ENCODE data around the gene COL20A1.

COL20A1 gene

GRCh38 chr20:63278661-63279060 lies 14.3 kb upstream of the COL20A1 start:
- no peak for DNase-seq

- DNase-seq = no peak
Observed at GRCh38 chr20:63279931-63280330, 13.1 kb upstream of the COL20A1 start.

GRCh38 chr20:63280371-63280770 lies 12.6 kb upstream of the COL20A1 start:
- DNase-seq = no peak

DNA sequence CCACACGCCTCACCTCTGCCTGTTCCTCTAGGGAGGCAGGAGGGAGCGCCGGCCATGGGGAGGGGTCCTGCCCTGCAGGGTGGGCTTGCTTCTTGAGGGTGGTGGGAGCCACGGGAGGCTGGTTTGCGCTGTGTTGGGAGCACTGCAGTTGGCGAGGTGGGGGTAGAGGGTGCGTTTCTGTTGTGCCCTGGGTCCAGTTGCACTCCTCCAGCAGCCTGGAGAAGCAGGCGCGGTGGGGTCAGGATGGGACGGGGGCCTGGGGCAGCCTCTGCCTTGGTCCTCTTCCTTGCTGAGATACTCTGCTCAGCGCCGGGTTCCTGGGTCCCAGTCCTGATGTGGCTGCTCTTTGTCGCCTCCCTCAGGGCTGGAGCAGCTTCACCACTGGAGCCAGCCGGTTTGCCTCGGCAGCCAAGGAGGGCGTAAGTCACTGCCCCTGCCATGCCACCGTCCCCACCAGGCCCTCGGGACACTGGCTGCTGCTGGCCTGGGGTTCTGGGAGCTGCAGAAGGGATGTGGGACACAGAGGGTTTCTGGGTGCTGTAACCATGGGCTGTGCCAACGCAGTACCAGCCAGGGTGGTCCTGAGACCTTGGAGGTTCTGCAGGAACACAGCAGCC lies 11.9 kb upstream of the COL20A1 start:
- DNase-seq = no peak

DNA sequence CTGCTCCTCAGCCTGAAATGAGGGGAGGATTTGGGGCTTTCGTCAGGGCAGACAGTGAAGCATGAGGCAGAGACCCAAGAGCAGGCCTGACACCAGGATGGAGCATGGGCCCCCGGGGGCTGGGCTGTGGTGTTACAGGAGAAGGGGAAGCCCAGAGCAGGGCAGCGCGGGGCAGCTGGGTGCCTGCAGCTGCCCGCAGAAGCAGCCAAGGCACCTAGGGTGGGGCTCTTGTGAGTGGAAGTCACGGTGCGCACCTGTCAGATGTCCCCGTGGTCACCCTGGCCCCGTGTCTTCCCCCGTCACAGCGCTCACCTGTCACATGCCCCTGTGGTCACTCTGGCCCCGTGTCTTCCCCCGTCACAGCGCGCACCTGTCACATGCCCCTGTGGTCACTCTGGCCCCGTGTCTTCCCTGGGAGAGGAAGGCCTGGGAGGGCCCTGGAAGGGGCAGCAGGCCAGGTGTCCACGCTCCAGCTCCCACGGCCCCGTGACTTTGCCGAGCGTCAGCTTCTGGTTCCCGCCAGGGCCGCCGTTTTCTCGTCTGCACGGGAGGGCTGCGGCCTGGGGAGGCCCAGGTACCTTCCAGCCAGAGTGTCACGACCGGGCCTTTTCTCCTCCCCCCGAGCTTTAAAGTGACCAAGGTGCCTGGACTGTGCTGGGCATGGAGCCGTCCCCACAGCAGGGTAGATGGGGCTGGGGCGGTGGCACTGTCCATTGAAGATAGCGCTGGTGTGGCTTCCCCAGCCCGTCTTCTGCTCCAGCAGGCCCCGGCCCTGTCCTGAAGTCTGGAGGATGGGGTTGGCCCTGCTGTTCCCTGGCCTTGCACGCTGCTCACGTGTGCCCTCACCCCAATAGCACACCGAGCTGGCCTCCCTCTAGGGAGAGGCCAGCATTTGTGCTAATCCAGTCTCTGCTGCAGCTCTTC lies 11.0 kb upstream of the COL20A1 start:
- no peak for DNase-seq

DNA sequence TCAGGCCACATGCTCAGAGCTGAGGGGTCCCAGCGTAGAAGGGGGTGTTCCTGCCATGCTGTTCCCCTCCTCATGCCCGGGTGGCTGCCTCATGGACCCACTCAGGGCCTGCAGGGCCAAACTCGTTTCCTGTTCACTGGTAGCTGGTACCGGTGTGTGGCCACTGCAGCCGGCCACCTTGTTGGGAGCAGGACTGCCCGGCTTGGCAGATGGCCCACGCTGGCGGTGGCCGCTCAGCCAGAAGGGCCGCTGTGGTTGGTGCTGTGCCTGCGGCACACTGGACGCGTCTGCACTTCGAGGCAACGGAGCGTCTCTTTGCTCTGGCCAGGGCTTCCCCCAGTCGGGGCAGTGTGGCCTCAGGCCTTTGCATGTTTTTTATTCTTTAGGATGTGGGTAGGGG lies 10.0 kb upstream of the COL20A1 start:
- no peak for DNase-seq

GRCh38 chr20:63283397-63284082 lies 9.4 kb upstream of the COL20A1 start:
- DNase-seq = no peak

DNA sequence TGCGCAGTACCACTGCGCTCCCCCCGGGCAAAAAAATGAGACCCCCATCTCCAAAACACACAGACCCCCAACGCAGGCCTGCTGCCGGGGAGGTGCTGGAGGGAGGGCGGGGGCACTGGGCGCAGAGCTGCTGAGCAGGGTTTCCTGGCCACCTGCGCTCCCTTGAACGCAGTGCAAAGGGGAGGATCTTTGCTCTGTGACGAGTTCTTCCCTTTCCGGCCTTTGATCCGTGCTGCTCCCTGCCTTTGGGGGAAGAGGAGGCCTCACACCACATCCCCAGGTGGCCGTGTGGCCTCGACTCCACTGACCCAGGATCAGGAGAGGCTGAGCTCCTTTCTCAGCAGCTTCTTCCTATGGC lies 8.9 kb upstream of the COL20A1 start:
- no peak for DNase-seq

DNA sequence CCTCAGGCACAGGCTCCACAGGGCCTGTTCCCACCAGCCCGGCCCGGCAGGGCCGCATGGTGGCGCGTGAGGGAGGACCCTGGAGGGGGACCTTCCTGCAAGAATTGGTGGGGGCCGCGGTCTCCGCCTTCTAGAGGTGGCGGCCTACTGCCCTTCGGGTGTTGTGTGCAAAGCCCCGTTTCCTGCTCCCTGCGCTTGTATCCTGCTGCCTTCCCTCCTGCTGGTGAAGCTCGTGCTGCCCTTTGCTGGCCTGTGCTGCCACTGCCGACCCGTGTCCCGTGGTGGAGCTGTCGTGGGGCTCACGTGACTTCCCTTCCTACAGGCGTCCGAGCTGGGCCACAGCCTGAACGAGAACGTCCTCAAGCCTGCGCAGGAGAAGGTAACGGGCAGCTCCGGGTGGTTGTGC lies 8.4 kb upstream of the COL20A1 start:
- DNase-seq = no peak

DNA sequence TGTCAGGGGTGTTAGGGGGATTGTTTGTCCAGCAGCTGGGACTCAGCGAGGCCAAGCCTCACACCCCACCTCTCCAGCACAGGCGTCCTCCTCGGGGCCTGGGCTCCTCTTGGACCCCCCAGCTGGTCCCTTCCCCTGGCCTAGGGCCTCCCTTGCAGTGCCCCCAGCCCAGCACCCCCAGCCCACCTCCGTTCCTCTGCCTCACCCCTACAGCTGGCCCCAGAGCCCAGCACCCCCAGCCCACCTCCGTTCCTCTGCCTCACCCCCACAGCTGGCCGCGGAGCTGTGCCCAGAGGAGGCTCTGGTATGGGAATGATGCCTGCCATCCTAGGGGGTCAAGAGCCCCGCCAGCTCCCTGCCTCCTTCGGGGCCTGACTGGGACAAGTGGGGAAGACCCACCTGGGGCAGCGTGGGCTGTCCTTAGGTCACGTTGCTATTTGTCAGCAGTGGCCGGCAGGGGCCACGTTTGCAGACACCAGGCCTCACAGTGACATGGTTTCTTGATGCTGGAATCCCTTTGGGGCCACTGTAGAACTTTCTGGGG lies 7.9 kb upstream of the COL20A1 start:
- DNase-seq = no peak

GRCh38 chr20:63285636-63286615 lies 7.1 kb upstream of the COL20A1 start:
- no peak for DNase-seq

DNA sequence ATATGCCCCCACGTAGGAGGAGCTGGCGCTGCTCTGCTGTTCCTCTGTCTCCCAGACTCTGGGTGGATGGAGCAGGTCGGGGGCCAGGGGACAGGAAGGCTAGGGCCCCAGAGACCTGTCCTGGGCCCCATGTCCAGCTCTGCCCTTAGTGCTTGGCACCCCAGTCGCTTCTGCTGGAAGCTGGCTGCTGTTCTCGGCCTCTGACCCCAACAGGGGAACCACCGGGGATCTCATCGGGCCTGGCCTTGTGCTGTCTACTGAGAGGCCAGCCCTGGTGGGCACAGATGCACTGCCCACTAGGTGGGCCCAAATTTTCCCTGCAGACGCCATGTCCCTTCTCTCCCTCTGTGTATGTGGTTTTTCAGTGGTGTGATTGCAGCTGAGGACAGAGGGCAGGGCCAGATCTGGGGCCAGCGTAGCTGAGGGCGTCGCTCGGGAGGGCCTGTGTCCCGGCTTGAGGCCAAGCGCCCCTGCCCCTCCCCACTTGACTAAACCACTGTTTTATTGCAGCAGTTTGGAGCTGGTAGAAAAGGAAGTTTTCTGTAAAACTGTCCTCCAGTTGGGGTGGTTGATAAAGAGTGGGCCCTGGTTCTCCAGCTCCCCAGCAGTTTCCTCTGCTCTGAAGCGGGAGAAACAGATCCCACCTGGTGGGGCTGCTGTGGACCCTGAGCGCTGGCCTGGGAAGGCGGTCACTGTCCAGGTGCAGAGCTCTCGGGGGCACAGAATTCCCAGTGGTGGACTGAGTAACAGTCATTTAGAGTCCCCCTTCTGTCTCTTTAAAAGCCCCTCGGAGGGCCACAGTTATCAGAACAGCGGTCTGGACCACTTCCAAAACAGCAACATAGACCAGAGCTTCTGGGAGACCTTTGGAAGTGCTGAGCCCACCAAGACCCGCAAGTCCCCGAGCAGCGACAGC lies 5.9 kb upstream of the COL20A1 start:
- no peak for DNase-seq

- no peak for DNase-seq
Observed at GRCh38 chr20:63287697-63288580, 5.0 kb upstream of the COL20A1 start.

GRCh38 chr20:63288581-63289251 lies 4.3 kb upstream of the COL20A1 start:
- DNase-seq = no peak

GRCh38 chr20:63289311-63290135 lies 3.5 kb upstream of the COL20A1 start:
- no peak for DNase-seq

- DNase-seq = no peak
Observed at GRCh38 chr20:63290136-63290676, 2.8 kb upstream of the COL20A1 start.

DNA sequence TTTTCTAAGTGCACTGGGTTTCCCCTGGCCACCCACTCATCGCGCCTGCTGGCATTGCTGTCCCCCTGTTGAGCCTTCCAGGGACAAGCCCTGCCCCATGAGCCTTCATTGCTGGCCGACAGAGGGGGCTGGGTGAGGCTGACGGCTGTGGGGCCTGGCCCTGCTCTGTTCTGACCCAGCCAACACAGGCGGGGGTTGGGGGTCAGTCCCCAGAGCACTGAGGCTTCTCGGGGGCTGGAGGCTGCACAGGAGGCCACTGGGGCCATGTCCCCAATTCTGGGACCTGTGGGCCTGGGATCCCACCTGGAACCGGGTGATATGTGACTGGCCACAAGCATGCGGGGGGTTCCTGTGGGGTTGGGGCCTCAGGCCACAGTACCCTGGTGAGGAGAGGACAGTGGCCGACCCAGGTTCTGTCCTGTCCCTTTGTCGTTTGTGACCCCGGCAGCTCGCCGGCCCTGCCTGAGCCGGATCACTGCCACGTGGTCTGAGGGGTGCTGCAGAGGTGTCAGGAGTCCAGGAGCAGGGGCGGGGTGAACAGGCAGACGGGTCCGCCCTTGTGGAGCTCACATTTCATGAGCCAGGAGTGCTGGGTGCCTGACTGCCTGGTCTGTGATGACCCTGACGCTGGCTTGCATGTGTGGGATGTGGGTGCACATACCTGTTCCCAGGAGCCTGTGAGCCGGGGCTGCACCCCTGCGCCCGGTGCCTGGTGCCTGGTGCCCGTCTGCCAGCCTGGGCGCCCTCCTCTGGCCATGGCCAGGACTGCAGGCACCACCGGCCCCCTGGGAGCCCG lies 2.1 kb upstream of the COL20A1 start:
- peak; percentile 33 for DNase-seq
